H9 (cell line): Measurements from ENCODE around the gene GLRA1. TPM values are rescaled to one million over a fixed set of nuclear protein-coding genes. Genes with fewer than 3 reads are reported as not detected.

Experiments
- DNase-seq: peaks from one replicate; pipeline ENCODE4 v3.0.0-alpha.2; 2017
- H2AFZ ChIP-seq: one replicate; pipeline ENCODE4 v1.6.1; 2013; ENCODE audit warnings: mild to moderate bottlenecking, low read length, control low read depth, moderate library complexity
- H2AK5ac ChIP-seq: 2 replicates; pipeline ENCODE4 v1.6.1; 2013; ENCODE audit warnings: low read length, control low read depth, mixed read lengths; ENCODE audit not compliant: insufficient read length
- H2BK120ac ChIP-seq: one replicate; pipeline ENCODE4 v1.6.1; 2013; ENCODE audit warnings: low read depth, mild to moderate bottlenecking, low read length, control low read depth, inconsistent platforms; ENCODE audit not compliant: poor library complexity, severe bottlenecking
- H2BK12ac ChIP-seq: 2 replicates; pipeline ENCODE4 v1.6.1; 2013; ENCODE audit warnings: low read length, control low read depth, mixed read lengths, low read depth; ENCODE audit not compliant: insufficient read length
- H2BK15ac ChIP-seq: 2 replicates; pipeline ENCODE4 v1.6.1; 2013; ENCODE audit warnings: low read depth, low read length, control low read depth
- H2BK20ac ChIP-seq: one replicate; pipeline ENCODE4 v1.6.1; 2013; ENCODE audit warnings: low read depth, mild to moderate bottlenecking, low read length, control low read depth, inconsistent platforms; ENCODE audit not compliant: poor library complexity, severe bottlenecking
- H2BK5ac ChIP-seq: 2 replicates; pipeline ENCODE4 v1.6.1; 2013; ENCODE audit warnings: low read length, control low read depth, mixed read lengths; ENCODE audit not compliant: insufficient read length
- H3K14ac ChIP-seq: 2 replicates; pipeline ENCODE4 v1.6.1; 2013; ENCODE audit warnings: low read length, control low read depth; ENCODE audit not compliant: insufficient read depth
- H3K18ac ChIP-seq: 2 replicates; pipeline ENCODE4 v1.6.1; 2013; ENCODE audit warnings: low read depth, mild to moderate bottlenecking, mixed read lengths, low read length, control low read depth; ENCODE audit not compliant: insufficient read length
- H3K23ac ChIP-seq: 2 replicates; pipeline ENCODE4 v1.6.1; 2013; ENCODE audit warnings: low read length, control low read depth, mixed read lengths, low read depth; ENCODE audit not compliant: insufficient read length
- H3K23me2 ChIP-seq: 2 replicates; pipeline ENCODE4 v1.6.1; 2013; ENCODE audit warnings: low read depth, mild to moderate bottlenecking, mixed read lengths, low read length, control low read depth; ENCODE audit not compliant: insufficient read length, poor library complexity, severe bottlenecking
- H3K27ac ChIP-seq: 2 replicates; pipeline ENCODE4 v1.5.1; 2013; ENCODE audit warnings: low read length, control low read depth, mixed read lengths, low read depth; ENCODE audit not compliant: insufficient read length
- H3K27me3 ChIP-seq: 2 replicates; pipeline ENCODE4 v1.6.1; 2013; ENCODE audit warnings: low read length, control low read depth, inconsistent platforms; ENCODE audit not compliant: insufficient read depth
- H3K4ac ChIP-seq: 2 replicates; pipeline ENCODE4 v1.6.1; 2013; ENCODE audit warnings: low read depth, mild to moderate bottlenecking, control low read depth, inconsistent platforms, low read length, moderate library complexity
- H3K4me1 ChIP-seq: 2 replicates; pipeline ENCODE4 v1.6.1; 2013; ENCODE audit warnings: low read length, control low read depth, inconsistent platforms; ENCODE audit not compliant: insufficient read depth
- H3K4me2 ChIP-seq: 2 replicates; pipeline ENCODE4 v1.6.1; 2013; ENCODE audit warnings: low read length, control low read depth, mixed read lengths; ENCODE audit not compliant: insufficient read length, insufficient read depth
- H3K56ac ChIP-seq: 2 replicates; pipeline ENCODE4 v1.6.1; 2013; ENCODE audit warnings: low read depth, mild to moderate bottlenecking, mixed read lengths, low read length, control low read depth; ENCODE audit not compliant: insufficient read length
- H3K79me1 ChIP-seq: 2 replicates; pipeline ENCODE4 v1.6.1; 2013; ENCODE audit warnings: low read depth, mild to moderate bottlenecking, moderate library complexity, low read length, control low read depth, inconsistent platforms; ENCODE audit not compliant: insufficient read depth, poor library complexity, severe bottlenecking
- H3K79me2 ChIP-seq: 2 replicates; pipeline ENCODE4 v1.6.1; 2013; ENCODE audit warnings: low read length, control low read depth, inconsistent platforms; ENCODE audit not compliant: insufficient read depth
- H3K9ac ChIP-seq: 2 replicates; pipeline ENCODE4 v1.6.1; 2013; ENCODE audit warnings: low read length, control low read depth, mixed read lengths; ENCODE audit not compliant: insufficient read length; ENCODE audit errors: extremely low read depth
- H3K9me3 ChIP-seq: one replicate; pipeline ENCODE4 v1.6.1; 2013; ENCODE audit warnings: low read depth, low read length, inconsistent platforms; ENCODE audit not compliant: control insufficient read depth
- H3T11ph ChIP-seq: one replicate; pipeline ENCODE4 v1.6.1; 2013; ENCODE audit warnings: mild to moderate bottlenecking, low read length, control low read depth, inconsistent platforms
- H4K20me1 ChIP-seq: one replicate; pipeline ENCODE4 v1.6.1; 2013; ENCODE audit not compliant: control insufficient read depth, insufficient read length, insufficient read depth
- H4K5ac ChIP-seq: 2 replicates; pipeline ENCODE4 v1.6.1; 2013; ENCODE audit warnings: low read depth, mild to moderate bottlenecking, mixed read lengths, low read length, control low read depth; ENCODE audit not compliant: insufficient read length
- H4K8ac ChIP-seq: replicated peaks from 2 replicates; pipeline ENCODE4 v1.6.1; 2013; ENCODE audit warnings: low read length, control low read depth, mixed read lengths, low read depth; ENCODE audit not compliant: insufficient read length
- H4K91ac ChIP-seq: 2 replicates; pipeline ENCODE4 v1.6.1; 2013; ENCODE audit warnings: low read depth, mild to moderate bottlenecking, moderate library complexity, mixed read lengths, low read length, control low read depth; ENCODE audit not compliant: insufficient read length
- H3K27ac Mint-ChIP-seq, 3 experiments: 2 replicates in 2 of 3; 3 replicates in 1 of 3; pipeline ENCODE4 v1.8.0; 2020 to 2021; ENCODE audit warnings: mixed read lengths in 3 of 3, mild to moderate bottlenecking in 1 of 3, moderate library complexity in 1 of 3
- H3K27me3 Mint-ChIP-seq: 2 replicates; pipeline ENCODE4 v1.8.0; 2021; ENCODE audit warnings: low read depth, mild to moderate bottlenecking, moderate library complexity, mixed read lengths
- H3K36me3 Mint-ChIP-seq, 3 experiments: 2 replicates in 2 of 3; 3 replicates in 1 of 3; pipeline ENCODE4 v1.8.0; 2020 to 2021; ENCODE audit warnings: low read depth in 3 of 3, mixed read lengths in 3 of 3; ENCODE audit not compliant: insufficient read depth in 1 of 3
- H3K4me1 Mint-ChIP-seq, 2 experiments: 2 replicates each; pipeline ENCODE4 v1.8.0; 2020; ENCODE audit warnings: mixed read lengths in 2 of 2
- H3K4me3 Mint-ChIP-seq, 2 experiments: 2 replicates in 1 of 2; 3 replicates in 1 of 2; pipeline ENCODE4 v1.8.0; 2020 to 2021; ENCODE audit warnings: mild to moderate bottlenecking in 2 of 2, mixed read lengths in 2 of 2, moderate library complexity in 1 of 2
- H3K9me3 Mint-ChIP-seq, 2 experiments: 2 replicates in 1 of 2; 3 replicates in 1 of 2; pipeline ENCODE4 v1.8.0; 2020; ENCODE audit warnings: mild to moderate bottlenecking in 2 of 2, mixed read lengths in 2 of 2, moderate library complexity in 1 of 2
- CTCF ChIP-seq: fragments of 200-600 bp; sonication (generic); conservative IDR thresholded peaks from 3 replicates; pipeline ENCODE4 v1.8.0; 2021; ENCODE audit warnings: antibody characterized with exemption, mild to moderate bottlenecking
- WGBS: extraction: QIAGEN DNeasy Blood & Tissue Kit; methylation state at CpG from one replicate; pipeline ENCODE4 v1.1.7; 2013; ENCODE audit warnings: missing lambda C conversion rate, low lambda C conversion rate, mixed read lengths; ENCODE audit not compliant: insufficient read length; ENCODE audit errors: extremely low coverage; 5-methylcytosine and 5-hydroxymethylcytosine counted together
- total RNA-seq: library from RNA; stranded (reverse); gene quantifications from 2 replicates; pipeline ENCODE4 v1.2.1, GENCODE V29; 2021

GLRA1 gene
- total RNA-seq, 1 experiment from 2014 or later: not detected

GRCh38 chr5:151966046-151966445 lies 41.4 kb upstream of the GLRA1 start:
- Histone ChIP-seq H3K4me1 (no peaks in the 10 kb centered on the region), H3K9me3 (no peaks in the 10 kb centered on the region), H3K9ac (no peak overlapping the region), H3K4me2 (no peak overlapping the region), H2AK5ac (no peak overlapping the region), H3K14ac (no peak overlapping the region), H3K56ac (no peak overlapping the region), H2BK20ac (no peak overlapping the region), H3K79me1 (no peaks in the 10 kb centered on the region), H2BK12ac (no peak overlapping the region), H2BK5ac (no peak overlapping the region), H3K79me2 (no peaks in the 10 kb centered on the region), H3K18ac (no peak overlapping the region), H3K27ac (no peak overlapping the region), H4K20me1 (no peaks in the 10 kb centered on the region), H3K4ac (no peak overlapping the region), H3K23me2 (no peaks in the 10 kb centered on the region), H2BK15ac (no peak overlapping the region), H4K8ac (no peak overlapping the region), H2BK120ac (no peak overlapping the region), H4K5ac (no peak overlapping the region), H3T11ph (no peak overlapping the region), H3K27me3 (no peaks in the 10 kb centered on the region), H2AFZ (no peak overlapping the region), H4K91ac (no peak overlapping the region), H3K23ac (no peak overlapping the region)
- DNase-seq: no peak
- Mint-ChIP-seq H3K9me3 (no peaks in the 10 kb centered on the region), H3K4me3 (no peak overlapping the region; a peak in 1 of 5 replicates), H3K27ac (no peak overlapping the region), H3K27me3 (no peaks in the 10 kb centered on the region; the same call in none of the 2 replicates), H3K36me3 (no peaks in the 10 kb centered on the region), H3K4me1 (peaks cover 21 to 22% of the 10 kb centered on the region in 2 experiments)
- no peak for TF ChIP-seq CTCF
- no CpG with 5 or more reads among the region's 1 CpG for WGBS
